ENCODE data around the gene EPHB3.

Gene EPHB3

DNA sequence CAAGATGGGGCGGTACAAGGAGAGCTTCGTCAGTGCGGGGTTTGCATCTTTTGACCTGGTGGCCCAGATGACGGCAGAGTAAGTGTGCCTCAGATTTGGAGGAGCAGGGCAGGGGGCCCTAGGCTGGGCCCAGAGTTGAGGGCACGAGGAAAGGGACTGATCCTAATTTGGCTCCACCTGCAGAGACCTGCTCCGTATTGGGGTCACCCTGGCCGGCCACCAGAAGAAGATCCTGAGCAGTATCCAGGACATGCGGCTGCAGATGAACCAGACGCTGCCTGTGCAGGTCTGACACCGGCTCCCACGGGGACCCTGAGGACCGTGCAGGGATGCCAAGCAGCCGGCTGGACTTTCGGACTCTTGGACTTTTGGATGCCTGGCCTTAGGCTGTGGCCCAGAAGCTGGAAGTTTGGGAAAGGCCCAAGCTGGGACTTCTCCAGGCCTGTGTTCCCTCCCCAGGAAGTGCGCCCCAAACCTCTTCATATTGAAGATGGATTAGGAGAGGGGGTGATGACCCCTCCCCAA lies 19.8 kb downstream of the EPHB3 start:
- no peak for DNase-seq

DNA sequence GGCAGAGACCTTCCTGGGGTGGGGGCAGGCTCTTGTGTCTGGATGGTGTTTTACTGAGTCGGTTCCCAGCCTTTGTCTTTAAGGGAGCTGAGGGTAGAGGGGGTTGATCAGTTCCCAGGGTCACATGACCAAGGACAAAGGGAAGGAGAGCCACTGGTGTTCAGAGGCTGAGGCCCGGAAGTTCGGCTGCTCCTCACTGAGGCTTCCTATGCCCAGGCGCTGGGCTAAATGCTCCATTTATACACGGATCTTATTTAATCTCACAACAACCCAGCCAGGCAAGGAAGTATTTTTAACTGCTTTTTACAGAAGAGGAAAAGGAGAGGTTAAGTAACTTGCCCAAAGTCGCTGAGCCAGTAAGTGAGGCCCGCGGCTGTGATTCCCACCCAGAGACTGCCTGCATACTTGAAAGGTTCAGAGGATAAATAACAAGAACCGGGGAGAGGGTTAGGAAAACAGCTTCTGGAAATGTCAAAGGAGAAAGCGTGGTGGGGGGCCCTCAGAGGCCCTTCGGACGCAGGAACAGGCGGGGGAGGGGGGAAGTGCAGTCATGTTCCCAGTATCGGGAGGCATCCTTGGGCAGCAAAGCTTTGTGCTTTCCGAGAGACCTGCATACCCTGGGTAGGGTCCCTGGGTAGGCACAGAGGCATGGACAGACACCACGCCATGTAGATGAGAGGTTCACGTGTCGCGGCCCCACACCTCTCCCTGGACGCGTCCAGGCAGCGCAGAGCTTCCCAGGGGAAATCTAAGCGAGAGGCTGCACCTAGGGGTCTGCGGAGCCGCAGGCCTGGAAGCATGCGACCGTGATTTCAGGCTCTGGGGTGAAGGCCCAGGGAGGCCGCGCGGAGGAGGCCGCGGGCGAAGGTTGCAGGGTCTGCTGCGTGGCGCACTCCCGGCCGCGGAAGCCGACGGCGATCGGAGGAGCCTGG lies 21.3 kb downstream of the EPHB3 start:
- DNase-seq, result no peak

DNA sequence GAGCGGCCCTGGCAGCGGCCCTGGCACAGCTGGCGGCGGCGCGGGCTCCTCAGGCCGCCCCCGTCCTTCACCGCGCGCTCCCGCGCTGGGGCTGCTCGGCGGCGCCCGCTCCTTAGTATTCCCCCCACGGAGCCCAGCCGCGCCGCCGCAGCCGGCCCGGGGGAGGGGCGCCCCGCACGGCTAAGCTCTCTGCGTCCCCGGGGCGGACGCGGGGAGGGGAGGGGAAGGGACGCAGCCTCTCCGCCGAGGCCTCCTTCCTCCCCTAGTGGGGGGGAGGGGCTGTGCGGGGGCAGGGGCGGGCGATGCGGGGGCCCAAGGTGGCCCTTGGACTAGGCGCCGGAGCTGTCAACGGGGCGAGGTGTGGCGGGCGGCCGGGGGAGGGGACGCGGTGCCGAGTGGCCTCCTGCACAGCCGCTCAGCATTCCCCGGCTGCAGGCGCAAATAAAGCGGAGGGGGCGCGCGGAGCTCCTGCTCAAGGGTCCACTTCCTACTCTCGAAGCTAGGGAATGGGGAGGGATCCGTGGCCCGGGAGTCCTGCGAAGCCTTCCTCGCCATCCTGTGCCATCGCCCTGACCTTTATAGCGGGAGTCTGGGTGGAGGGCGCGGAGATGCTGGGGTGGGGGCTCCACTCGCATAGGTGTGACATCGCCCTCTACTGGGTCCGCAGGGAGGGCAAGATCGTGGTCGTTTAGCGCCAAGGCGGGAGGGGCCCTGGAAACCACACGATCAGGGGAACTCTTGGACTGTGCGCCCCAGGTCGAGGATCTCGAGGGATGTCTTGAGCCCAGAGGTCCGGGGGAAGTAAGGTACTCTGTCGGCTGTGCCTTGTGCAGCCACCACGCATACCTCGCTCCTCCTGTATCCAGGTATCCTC lies 22.2 kb downstream of the EPHB3 start:
- no peak for DNase-seq

DNA sequence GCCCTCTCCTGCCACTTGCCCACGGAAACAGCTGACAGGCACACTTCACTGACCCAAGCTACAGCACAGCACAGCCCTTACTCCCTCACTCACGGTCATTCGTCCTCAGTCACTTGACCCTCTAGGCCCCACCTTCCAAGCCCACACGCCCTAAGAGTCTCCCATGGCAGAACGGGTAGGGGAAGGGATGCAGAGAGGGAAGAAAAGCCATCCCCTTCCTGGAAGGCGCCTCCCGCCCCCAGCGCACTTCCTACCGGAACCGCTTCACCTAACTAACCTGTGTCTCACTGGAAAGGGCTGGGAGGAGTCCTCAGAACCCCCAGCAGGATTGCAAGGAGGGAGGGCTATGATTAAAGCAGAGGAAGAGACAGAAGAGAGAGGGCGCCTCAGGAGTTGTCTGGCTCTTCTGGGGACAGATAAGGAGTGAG lies 22.9 kb downstream of the EPHB3 start:
- no peak for DNase-seq

DNA sequence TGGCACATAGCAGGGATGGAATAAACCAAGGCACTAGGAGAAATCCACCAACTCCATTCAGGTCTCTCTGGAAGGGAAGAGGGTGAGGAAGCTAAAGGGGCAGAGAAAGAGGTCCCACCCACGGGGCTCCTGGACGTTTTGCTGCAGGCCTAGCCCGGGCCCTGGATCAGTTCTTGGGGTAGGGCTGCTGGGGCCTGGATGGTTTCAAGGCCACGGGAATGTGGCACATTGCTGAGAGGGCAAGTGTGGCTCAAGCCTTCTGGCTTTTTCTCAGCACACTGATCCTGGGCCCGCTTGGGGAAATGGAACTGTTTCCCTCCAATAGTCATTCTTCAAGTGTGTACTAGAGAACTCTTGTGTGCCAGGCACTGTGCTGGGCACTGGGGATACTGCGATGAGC lies 24.0 kb downstream of the EPHB3 start:
- DNase-seq, result no peak

DNA sequence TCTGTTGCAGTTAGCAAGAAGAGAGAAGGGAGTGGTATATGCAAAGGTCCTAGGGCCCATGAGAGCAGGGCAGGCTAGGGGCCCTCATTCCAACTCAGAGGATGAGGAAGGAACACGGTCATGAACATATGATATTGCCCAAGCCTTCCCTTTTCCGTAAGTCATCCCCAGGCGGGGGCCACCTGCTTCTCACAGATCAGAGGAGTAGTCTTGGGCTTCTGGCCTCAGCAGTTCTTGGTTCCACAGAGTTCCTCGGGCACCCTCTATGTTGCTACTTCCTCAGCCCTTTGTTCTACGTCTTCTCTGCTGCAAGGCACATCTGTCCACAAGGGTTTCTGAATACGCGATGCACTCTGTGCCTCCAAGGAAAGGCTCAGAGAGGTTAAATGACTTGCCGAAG lies 25.3 kb downstream of the EPHB3 start:
- DNase-seq, result no peak

DNA sequence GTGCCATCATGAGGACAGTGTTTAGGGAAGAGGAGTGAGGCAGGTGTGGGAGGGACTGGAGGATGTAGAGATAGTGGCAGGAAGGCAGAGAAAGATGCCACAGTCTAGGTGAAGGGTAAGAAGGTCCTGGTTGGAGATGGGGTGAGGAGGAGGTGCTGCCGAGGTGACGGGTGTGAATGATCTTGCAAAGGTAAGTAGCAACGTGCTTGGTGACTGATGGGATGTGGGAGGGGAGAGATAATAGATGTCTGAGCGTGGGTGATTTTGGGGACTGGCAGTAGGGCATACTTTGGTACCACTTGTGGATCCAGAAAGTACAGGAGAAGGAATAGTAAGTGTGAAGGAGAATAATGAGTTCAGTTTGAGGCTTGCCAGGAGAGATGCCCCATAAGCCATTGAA lies 27.2 kb downstream of the EPHB3 start:
- DNase-seq, result no peak

DNA sequence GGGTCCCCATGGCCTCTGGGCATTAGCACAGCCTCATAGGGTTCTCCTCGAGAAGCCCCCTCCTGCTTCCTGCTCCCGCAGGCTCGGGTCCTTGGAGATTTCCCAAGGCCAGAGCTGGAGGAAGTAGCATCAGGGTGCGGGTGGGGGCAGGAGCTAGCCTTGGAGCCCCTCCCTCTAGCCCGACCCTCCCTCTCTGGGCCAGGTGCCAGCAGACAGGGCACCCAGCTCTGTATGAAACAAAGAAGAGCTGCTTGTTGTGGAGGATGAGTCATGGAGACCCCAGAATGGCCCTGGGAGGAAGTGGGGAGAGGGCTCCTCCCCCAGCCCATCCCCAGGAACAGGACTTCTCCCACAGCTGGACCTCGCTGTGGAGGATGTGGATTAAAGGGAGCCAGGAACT lies 29.2 kb downstream of the EPHB3 start:
- no peak for DNase-seq

DNA sequence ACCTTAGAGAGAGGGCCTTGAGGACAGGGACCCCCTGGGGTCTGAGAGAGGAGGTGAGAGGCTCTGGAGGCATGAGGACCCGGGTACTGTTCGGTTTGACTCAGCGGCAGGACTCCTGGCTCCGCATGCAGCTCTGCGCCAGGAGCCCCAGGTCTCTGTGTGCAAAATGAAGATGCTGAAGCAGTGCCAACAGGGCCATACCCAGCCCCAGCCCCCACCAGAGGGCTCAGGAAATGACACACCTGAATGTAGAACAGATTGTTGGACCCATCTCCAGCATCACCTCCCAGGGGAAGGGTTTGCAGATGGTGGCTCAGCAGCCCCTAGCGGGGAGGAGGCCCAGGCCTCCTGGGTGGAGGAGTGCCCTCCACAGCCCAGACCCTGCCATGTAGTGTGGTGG lies 30.2 kb downstream of the EPHB3 start:
- no peak for DNase-seq

DNA sequence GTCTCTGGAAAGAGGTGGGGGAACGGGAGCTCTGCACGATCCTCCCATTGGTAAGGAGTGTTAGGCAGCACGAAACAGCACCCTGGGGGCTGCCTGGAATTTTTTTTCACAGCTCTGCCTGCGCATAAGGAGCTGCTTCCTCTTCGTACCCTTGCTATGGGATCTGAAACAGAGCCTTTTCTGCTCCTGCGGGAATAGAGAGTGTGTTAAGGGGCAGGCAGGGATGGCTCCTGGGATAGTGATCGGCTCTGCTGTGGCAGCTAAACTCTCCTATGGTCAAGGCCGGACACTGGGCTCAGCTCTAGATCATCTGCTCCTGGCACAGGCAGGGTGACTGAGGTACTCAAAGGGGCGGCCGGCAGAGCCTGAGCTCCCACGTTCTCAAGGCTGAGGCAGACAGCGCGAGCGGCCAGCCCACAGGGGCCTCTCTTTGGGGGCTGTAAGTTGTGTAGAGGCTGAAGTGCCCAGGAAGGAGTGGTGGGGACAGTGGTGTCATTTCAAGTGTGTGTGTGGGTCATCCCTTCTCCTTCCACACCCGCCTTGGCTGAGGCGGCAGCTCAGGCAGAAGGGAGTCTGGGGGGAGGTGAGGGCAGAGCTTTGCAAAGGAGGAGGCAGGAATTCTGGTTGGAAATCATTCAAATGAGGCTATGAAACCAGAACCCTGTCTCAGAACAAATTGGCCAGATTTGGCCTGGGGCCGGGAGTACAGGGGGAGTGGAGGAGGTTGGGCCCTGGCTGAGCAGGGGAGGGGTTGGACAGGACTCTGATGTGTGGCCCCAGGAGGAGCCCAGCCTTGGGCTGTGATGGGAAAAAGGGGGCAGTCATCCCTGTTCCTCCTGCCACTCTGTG lies 31.0 kb downstream of the EPHB3 start:
- no peak for DNase-seq

DNA sequence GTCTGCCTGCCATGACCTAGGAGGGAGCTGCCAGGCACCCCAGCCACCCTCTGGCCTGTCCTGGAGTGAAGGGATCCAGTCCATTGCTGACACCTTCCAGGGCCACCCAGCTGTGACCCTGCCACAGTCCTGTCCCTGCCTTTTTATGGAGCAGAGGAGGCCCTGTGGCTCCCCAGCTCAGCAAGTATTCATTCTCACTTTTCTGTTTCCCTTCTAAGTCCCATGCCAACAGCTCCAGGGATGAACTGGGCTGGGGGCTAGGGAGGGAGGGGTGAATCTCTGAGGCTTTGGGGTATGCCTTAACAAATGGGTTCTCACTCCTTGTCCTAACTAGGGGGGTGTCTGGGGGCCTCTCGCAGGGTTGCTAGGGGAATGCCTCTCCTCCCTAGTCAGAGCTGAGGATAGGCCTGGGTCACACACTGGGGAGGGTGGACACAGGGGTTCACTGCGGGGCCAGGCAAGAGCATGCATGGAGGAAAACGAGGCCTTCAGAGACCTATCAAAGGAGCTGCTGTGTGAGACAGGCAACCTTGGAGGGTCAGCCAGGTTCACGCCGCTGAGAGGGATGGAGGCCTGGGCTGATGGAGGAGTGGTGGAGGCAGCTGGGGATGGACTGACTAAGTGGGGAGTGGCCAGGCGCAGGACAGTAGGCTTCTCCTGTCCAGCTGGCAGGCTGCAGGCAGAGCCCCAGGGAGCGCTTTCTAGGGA lies 31.8 kb downstream of the EPHB3 start:
- DNase-seq, result no peak

DNA sequence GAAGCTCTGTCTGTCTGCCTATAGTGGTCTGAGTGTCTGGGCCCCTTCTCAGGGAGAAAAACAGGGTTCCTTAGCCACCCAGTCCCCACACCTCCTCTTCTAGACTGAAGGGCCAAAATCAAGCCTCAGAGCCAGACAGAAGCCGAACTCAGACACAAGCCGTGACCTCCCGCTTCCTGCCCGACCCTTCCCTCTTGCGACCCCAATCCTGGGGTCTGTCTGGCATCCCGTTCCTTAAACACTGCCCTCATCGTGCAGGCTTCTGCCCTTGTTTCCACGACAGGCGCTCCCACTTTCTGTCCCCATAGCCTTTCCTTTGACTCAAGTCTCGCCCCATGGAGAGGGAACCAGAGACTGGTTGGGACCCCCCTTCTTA lies 32.3 kb downstream of the EPHB3 start:
- DNase-seq, result no peak

DNA sequence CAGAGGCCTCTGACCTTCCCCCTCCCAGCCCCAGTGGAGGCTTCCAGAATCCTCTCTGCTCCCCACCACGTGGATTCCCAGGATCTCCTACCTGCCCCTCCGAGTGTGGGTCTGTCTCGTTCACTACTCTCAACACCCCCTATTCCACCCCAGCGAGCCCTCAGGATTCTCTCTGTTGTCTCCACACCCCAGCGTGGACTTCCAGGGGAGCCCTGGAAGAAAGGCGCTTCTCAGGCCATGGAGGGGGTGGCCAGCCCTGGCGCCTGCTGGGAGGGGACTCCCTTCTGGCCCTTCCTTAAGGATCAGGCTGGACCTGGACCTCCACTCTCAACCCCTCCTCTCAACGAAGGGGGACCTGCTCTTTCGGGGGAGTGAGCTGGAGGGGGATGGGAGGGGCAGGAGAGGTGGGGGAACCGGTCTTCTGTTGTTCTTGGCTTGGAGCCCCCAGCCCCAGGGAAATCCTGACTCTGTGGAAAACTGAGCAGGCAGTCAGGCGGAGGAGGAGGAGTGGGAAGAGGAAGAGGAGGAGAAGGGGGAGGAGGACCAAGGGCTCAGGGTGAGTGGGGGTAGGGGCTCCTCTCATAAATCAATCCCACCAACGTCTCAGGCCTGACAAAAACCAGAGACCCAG lies 32.9 kb downstream of the EPHB3 start:
- DNase-seq, result no peak

DNA sequence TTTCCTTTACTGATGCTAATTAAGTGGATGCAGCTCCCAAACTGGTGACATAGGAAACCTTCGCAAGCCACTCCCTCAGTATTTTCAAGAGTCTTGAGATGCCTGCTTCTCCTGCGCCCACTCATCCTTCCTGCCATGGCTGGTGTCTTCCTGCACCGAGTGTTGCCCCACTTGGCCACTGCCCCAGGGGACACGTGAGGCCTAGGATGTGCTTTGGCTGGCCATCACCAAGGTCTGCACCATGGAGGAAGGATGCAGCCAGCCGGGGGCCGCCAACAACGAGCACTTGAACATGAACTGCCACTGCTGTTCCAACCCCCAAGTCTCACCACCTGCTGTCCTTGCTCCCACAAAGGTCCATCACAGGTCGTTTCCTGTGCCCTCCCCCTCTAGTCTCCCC lies 34.1 kb downstream of the EPHB3 start:
- no peak for DNase-seq

DNA sequence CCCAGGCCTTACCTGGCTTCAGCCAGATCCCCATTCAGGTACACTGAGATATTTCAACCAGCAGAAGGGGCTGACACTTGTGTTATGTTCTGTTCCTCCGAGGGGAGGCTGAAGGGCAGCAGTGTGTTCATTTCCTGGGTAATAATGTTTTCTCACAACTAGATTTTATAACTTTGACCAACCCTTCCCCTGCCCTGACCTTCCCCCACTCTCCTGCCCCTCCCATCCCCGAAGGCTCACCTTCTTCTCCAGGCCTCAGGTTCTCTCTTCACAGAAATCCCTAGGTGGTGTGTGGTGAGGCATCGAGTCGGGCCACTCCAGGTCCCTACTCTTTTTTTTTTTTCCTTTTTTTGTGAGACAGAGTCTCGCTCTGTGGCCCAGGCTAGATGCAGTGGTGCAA lies 34.6 kb downstream of the EPHB3 start:
- DNase-seq, result no peak

DNA sequence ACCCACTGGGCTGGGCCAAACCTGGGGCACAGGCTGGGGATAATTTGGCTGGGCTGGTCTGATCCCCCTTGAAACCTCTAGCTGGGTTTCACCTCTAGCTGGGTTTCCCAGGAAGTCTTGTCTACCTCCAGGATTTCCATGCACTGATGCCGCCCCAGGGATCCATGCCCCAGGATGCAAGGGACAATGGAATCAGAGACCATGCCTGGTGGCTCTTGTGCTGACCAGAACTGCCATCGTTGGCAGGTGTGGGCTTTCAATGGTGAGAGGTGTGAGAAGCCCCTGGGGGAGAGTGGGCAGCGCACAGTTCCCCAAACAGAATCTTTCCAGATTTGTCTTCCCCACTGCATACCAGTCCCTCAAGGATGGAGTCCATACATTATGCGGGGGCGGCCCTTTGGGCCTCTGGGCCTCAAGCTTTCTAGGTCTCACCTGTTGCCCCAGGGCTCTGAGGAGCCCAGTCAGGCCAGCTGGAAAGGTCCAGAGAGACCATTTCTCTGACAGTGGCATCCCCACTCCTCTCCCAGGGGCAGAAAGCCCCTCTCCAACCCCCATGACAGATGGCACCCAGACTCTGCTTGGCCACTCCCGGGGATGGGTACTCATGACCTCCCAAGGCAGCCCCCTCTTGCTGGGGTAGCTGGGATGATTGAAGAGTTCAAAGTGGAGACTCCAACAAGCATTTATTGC lies 35.4 kb downstream of the EPHB3 start:
- DNase-seq, result no peak

DNA sequence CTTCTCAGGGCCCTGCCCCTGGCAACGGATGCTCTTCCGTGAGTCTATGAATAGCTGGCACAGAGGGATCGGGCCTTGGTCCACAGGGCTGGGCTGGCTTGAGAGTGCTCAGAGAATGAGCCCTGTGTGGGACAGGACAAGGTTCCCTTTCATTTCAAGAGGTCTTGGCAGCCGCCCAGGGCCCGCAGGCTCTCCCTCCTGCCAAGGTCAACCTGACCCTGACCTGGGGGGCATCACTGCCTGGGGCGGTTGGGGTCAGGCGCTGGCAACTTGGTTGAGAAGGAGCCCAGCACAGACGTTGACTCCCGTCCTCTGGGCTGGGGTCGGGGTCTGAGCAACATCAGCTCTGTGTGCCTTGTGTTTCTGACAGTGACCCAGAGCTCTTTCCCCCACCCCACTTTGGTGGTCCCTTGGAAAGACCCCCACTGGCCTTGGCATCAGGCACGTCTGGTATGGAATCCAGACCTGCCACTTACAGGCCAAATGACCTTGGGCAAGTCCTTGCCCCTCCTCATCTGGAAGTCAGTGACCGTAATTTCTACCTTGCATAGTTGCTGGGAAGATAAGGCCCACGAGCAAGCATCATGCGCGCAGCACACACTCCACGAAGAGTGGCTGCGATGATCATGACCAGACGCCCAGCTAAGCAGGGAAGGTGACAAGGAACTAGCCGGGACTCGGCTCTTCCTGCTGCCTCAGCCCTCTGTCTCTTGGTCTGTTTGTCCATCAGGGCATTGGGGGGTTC lies 36.4 kb downstream of the EPHB3 start:
- no peak for DNase-seq

DNA sequence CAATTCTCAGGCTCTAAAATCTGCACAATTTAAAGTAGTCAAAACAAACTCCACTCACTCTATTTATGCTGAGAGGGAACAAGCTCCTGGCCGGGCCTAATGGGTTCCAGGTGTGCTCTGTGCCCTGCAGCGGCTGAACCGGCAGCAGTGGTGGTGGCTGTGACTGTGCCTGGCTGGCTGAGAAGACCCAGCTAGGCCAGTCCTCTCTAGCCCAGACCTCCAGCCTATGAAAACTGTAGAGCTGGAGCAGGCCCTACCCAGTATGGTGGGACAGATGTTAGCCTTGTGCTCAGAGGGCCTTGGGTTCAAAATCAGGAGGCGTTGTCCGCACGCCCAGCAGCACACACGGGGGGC lies 37.0 kb downstream of the EPHB3 start:
- no peak for DNase-seq

DNA sequence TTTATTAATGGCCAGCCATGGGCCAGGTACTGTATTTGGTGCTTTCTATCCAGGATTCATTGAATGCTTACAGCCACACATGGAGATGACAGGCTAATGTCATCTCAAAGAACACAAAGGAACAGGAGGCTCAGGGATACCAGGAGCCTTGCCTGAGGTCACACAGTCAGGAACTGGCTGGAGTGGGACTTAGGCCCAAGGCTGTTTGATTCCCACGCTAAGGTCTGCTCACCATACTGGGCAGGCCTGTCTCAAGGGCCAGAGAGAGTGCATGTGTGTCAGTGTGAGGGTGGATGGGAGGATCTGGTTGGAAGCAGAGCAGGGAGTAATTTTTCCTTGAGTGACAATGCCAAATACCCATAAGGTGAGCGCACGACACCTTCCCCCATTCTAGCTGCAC lies 37.6 kb downstream of the EPHB3 start:
- no peak for DNase-seq

DNA sequence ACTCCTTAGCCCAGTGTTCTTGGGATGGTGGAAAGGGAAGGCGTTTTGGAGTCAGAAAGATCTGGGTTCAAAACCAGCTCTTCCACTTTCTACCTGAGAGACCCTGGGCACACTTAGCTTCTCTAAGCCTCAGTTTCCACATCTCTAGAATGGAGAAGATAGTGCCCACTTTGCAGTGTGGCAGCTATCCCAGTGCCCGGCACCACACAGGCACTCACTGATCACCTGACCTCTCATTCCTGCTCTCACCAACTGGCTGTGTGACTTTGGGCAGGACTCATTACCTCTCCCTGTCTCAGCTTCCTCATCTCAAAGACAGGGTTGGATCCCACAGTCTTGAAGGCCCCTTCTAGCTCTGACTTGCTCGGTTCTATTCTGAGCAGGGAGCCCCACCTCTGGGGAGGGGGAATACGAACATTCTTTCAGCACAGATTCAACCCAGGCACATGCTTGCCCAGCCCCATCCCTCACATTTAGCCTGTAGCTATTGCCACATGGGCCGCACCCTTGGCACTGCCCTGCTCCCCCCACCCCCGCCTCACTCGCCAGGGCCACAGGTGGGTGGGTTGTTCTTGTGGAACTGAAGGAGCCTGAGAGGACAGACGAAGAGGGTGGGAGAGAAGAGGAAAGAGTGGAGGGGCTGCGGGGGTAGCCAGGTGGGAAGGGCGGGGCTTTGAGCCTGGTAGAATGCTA lies 39.2 kb downstream of the EPHB3 start:
- no peak for DNase-seq

Data from KG1 (cell line).